GM12891 (cell line): ENCODE data around the gene ADAMTS15.

Experiments used
- POLR2A ChIP-seq: IDR thresholded peaks from 2 replicates; pipeline ENCODE4 v1.6.1; 2011; ENCODE audit warnings: low read depth, low read length, control low read depth
- SPI1 ChIP-seq: IDR thresholded peaks from 2 replicates; pipeline ENCODE4 v1.6.1; 2011; ENCODE audit warnings: low read depth, low read length, control low read depth
- TAF1 ChIP-seq: IDR thresholded peaks from 2 replicates; pipeline ENCODE4 v1.6.1; 2011; ENCODE audit warnings: low read depth, low read length, control low read depth

GRCh38 chr11:130488848-130489584 is 40.6 kb downstream of the ADAMTS15 start:
- no peak for TF ChIP-seq POLR2A
- no peak for TF ChIP-seq TAF1
- TF ChIP-seq SPI1: no peak
